K562 (cell line): ENCODE measurements around the gene FEN1. TPM values are rescaled to one million over a fixed set of nuclear protein-coding genes. Genes with fewer than 3 reads are reported as not detected.

Source experiments
- BRF2 ChIP-seq: IDR thresholded peaks from 3 replicates; pipeline ENCODE4 v1.6.1; 2011; ENCODE audit warnings: borderline replicate concordance, mild to moderate bottlenecking; ENCODE audit not compliant: insufficient read length, insufficient read depth
- CBX3 ChIP-seq, 2 experiments: IDR thresholded peaks; 1 replicate in 1 of 2; 2 replicates in 1 of 2; pipeline ENCODE4 v1.6.1; 2012; ENCODE audit warnings: inconsistent platforms in 2 of 2, low read length in 2 of 2, borderline replicate concordance in 1 of 2, control low read depth in 1 of 2
- DMBX1 ChIP-seq: fragments of 250-450 bp; sonication (Bioruptor Pico); IDR thresholded peaks from 2 replicates; pipeline ENCODE4 v1.8.0; 2022; ENCODE audit warnings: inconsistent platforms, mild to moderate bottlenecking, moderate library complexity, borderline replicate concordance
- EZH2 ChIP-seq: IDR thresholded peaks from 2 replicates; pipeline ENCODE4 v1.6.1; 2012; ENCODE audit warnings: low read depth, mild to moderate bottlenecking, inconsistent platforms, low read length, borderline replicate concordance
- GABPB1 ChIP-seq: sonication (generic); formaldehyde crosslinking; IDR thresholded peaks from 2 replicates; pipeline ENCODE4 v1.8.0; 2022; ENCODE audit warnings: mild to moderate bottlenecking, missing genetic modification reagents
- HDAC8 ChIP-seq: fragments of 450-650 bp; IDR thresholded peaks from 2 replicates; pipeline ENCODE4 v1.6.1; 2016; ENCODE audit warnings: mild to moderate bottlenecking, missing genetic modification characterization, moderate library complexity, missing compliant biosample characterization
- MBD2 ChIP-seq: sonication (generic); IDR thresholded peaks from 2 replicates; pipeline ENCODE4 v1.6.1; 2016; ENCODE audit warnings: low read depth, borderline replicate concordance
- POLR2B ChIP-seq: fragments of 450-650 bp; IDR thresholded peaks from 2 replicates; pipeline ENCODE4 v1.6.1; 2018; ENCODE audit warnings: low read depth; ENCODE audit not compliant: partially characterized antibody
- PTTG1 ChIP-seq: fragments of 450-650 bp; IDR thresholded peaks from 2 replicates; pipeline ENCODE4 v1.6.1; 2016; ENCODE audit warnings: low read depth, mild to moderate bottlenecking, missing genetic modification characterization, missing compliant biosample characterization
- PURB ChIP-seq: sonication (generic); formaldehyde crosslinking; IDR thresholded peaks from 2 replicates; pipeline ENCODE4 v1.9.0; 2021; ENCODE audit warnings: low read depth, mild to moderate bottlenecking, missing genetic modification reagents
- TBL1XR1 ChIP-seq, 2 experiments: IDR thresholded peaks; 2 replicates each; pipeline ENCODE4 v1.6.1; 2012; ENCODE audit warnings: improper control_type of control experiment in 2 of 2, low read length in 2 of 2, mild to moderate bottlenecking in 1 of 2
- TCF7 ChIP-seq: sonication (generic); IDR thresholded peaks from 2 replicates; pipeline ENCODE4 v1.6.1; 2016; ENCODE audit warnings: antibody characterized with exemption, borderline replicate concordance
- TCF7L2 ChIP-seq: fragments of 150-350 bp; IDR thresholded peaks from 2 replicates; pipeline ENCODE4 v1.6.1; 2016; ENCODE audit warnings: low read depth, mild to moderate bottlenecking, low read length, moderate library complexity
- TEAD1 ChIP-seq, 2 experiments: fragments of 450-650 bp in 1 of 2; sonication (generic) in 1 of 2; formaldehyde crosslinking; IDR thresholded peaks; 2 replicates each; pipeline versions ENCODE4 v1.4.0 to v1.8.0; 2020 to 2022; ENCODE audit warnings: mild to moderate bottlenecking in 2 of 2, missing genetic modification reagents in 1 of 2
- ZNF253 ChIP-seq: fragments of 250-450 bp; sonication (Bioruptor Pico); conservative IDR thresholded peaks from 2 replicates; pipeline ENCODE4 v1.6.1; 2021; ENCODE audit warnings: mild to moderate bottlenecking
- ZNF57 ChIP-seq: fragments of 450-650 bp; formaldehyde crosslinking; IDR thresholded peaks from 2 replicates; pipeline ENCODE4 v1.4.0; 2020; ENCODE audit warnings: mild to moderate bottlenecking, moderate library complexity
- ZNF717 ChIP-seq: fragments of 250-450 bp; sonication (Bioruptor Pico); IDR thresholded peaks from 2 replicates; pipeline ENCODE4 v1.5.0; 2021
- ZNF77 ChIP-seq: fragments of 250-450 bp; sonication (Bioruptor Pico); IDR thresholded peaks from 2 replicates; pipeline ENCODE4 v1.5.0; 2020
- ZNF830 ChIP-seq: fragments of 250-450 bp; sonication (Bioruptor Pico); IDR thresholded peaks from 2 replicates; pipeline ENCODE4 v1.5.0; 2021; ENCODE audit warnings: mild to moderate bottlenecking
- polyA plus RNA-seq, 8 experiments: library from polyadenylated mRNA; depleted of rRNA in 4 of 8; stranded (reverse) in 5 of 8; unstranded in 3 of 8; fragments of >200 nt; fragmentation: Nextera tagmentation in 2 of 8; fragmentation: Illumina TruSeq in 1 of 8; extraction: Ambion mirVana in 2 of 8; extraction: Trizol in 1 of 8; gene quantifications; 2 replicates each; pipeline versions ENCODE4 v1.2.1 to v1.2.3, GENCODE V29; 2011 to 2014; ENCODE audit warnings: inconsistent platforms in 1 of 8, missing spikeins in 1 of 8
- total RNA-seq, 7 experiments: library from RNA; depleted of rRNA in 6 of 7; stranded (reverse); fragments of >200 nt in 6 of 7; fragmentation: Illumina TruSeq in 2 of 7; extraction: Trizol in 2 of 7; gene quantifications; 2 replicates each; pipeline versions ENCODE4 v1.2.1 to v1.2.3, GENCODE V29; 2011 to 2021; ENCODE audit warnings: low replicate concordance in 1 of 7
- TF ChIP-seq, protein P1 (sequence below): fragments of 450-650 bp; formaldehyde crosslinking; IDR thresholded peaks from 2 replicates; pipeline ENCODE4 v1.4.0; 2022; ENCODE audit warnings: missing genetic modification characterization
- TF ChIP-seq, protein P2 (sequence below), 2 experiments: IDR thresholded peaks; 2 replicates each; pipeline ENCODE4 v1.6.1; 2012; ENCODE audit warnings: improper control_type of control experiment in 2 of 2, low read depth in 2 of 2, low read length in 2 of 2, borderline replicate concordance in 1 of 2

The FEN1 gene
- total and polyA plus RNA-seq, 9 of the 15 experiments (the other 6 are each of a cell fraction or from before 2014, with no cell fraction given) = 58.1 to 156 (median 137) TPM

DNA sequence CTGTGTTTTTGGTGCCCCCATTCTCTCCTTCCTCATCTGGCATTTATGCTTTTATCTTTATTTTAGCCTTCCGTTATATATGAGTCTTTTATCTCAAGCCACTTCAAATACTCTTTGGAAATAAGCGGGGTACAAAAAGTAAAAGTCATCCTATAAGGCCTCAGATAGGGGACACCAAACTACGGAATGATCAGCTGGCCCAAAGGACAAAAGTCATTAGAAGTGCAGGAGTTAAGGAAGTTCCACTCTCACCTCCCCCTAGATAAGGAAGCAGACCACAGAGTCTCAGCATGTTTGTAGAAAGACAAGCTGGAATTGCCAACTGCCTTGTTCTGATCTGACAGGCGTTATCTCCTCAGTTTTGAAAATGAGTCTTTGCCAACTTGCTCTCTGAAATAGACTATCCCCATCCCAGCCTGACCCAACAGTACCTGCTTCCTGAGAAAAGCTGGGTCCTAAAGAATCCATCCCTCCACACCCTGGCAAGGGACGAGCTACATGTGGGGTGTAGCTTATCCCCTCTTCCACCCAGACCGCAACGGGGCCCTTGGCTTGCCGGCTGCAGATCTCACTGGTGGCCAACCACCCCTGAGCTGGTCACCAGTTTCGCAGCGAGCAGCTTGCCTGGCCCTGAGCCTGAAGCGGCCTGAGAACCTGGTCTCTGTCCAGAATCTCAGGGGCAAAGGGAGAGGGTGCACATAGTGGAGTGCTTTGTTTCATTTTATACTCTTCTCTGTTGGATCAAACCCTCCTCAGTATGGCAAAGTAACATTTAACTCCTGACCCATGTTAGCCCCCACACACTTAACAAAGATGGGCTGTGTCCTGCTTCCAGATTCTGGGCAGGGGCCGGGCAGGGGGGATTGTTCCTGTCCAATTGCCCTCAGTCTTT is 49.2 kb downstream of the FEN1 start (continued):
- TF ChIP-seq PURB (CRISPR knock-in tag) = no peak
- no peak for TF ChIP-seq ZNF77 (CRISPR knock-in tag)
- peak; percentile 91; the same call in 1 of the 2 replicates for TF ChIP-seq TCF7
- TF ChIP-seq BRF2 = no peak
- TF ChIP-seq HDAC8 = no peak
- no peak for TF ChIP-seq TCF7L2
- TF ChIP-seq ZNF253 (CRISPR knock-in tag) = no peak
- TF ChIP-seq ZNF830 (CRISPR knock-in tag) = no peak
- peak in 1 of 2 experiments; percentile 90; a peak in 2 of 3 replicates for TF ChIP-seq CBX3 (IDR thresholded peaks at IDR 0.05; ENCODE audit: borderline replicate concordance in 1 of 2, low read length in 2 of 2)
- no peak for TF ChIP-seq PTTG1 (tag)
- TF ChIP-seq TBL1XR1 (IDR thresholded peaks at IDR 0.05; ENCODE audit: low read length in 2 of 2) = peak in 1 of 2 experiments; percentile 91; a peak in 3 of 4 replicates
- no peak for TF ChIP-seq ZNF717 (CRISPR knock-in tag)
- TF ChIP-seq, protein P1, sequence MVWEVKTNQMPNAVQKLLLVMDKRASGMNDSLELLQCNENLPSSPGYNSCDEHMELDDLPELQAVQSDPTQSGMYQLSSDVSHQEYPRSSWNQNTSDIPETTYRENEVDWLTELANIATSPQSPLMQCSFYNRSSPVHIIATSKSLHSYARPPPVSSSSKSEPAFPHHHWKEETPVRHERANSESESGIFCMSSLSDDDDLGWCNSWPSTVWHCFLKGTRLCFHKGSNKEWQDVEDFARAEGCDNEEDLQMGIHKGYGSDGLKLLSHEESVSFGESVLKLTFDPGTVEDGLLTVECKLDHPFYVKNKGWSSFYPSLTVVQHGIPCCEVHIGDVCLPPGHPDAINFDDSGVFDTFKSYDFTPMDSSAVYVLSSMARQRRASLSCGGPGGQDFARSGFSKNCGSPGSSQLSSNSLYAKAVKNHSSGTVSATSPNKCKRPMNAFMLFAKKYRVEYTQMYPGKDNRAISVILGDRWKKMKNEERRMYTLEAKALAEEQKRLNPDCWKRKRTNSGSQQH (CRISPR knock-in tag) = no peak
- TF ChIP-seq, protein P2, sequence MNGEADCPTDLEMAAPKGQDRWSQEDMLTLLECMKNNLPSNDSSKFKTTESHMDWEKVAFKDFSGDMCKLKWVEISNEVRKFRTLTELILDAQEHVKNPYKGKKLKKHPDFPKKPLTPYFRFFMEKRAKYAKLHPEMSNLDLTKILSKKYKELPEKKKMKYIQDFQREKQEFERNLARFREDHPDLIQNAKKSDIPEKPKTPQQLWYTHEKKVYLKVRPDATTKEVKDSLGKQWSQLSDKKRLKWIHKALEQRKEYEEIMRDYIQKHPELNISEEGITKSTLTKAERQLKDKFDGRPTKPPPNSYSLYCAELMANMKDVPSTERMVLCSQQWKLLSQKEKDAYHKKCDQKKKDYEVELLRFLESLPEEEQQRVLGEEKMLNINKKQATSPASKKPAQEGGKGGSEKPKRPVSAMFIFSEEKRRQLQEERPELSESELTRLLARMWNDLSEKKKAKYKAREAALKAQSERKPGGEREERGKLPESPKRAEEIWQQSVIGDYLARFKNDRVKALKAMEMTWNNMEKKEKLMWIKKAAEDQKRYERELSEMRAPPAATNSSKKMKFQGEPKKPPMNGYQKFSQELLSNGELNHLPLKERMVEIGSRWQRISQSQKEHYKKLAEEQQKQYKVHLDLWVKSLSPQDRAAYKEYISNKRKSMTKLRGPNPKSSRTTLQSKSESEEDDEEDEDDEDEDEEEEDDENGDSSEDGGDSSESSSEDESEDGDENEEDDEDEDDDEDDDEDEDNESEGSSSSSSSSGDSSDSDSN (IDR thresholded peaks at IDR 0.05; ENCODE audit: borderline replicate concordance in 1 of 2, low read depth in 2 of 2, low read length in 2 of 2) = peak in 1 of 2 experiments; percentile 74; a peak in 1 of 4 replicates
- no peak for TF ChIP-seq EZH2
- TF ChIP-seq DMBX1 (CRISPR knock-in tag) = peak; percentile 72
- no peak for TF ChIP-seq POLR2B
- TF ChIP-seq MBD2 = peak; percentile 80; the same call in 1 of the 2 replicates
- no peak for TF ChIP-seq GABPB1 (CRISPR knock-in tag)
- TF ChIP-seq ZNF57 (CRISPR knock-in tag) = no peak
- peak in 1 of 2 experiments; percentile 83; a peak in 2 of 4 replicates for TF ChIP-seq TEAD1 (CRISPR knock-in tag; IDR thresholded peaks at IDR 0.05)
